Mesenchymal stem cell (in vitro differentiated cells and primary cell): ENCODE data around the gene SLC4A1AP.

Source experiments
- DNase-seq: peaks from one replicate; pipeline ENCODE4 v3.0.0-alpha.2; 2013
- H2AFZ ChIP-seq: one replicate; pipeline ENCODE4 v1.6.1; 2013; ENCODE audit warnings: low read depth, mild to moderate bottlenecking, control low read depth, inconsistent platforms, low read length, moderate library complexity
- H2AK5ac ChIP-seq: 2 replicates; pipeline ENCODE4 v1.6.1; 2013; ENCODE audit warnings: low read length, moderate library complexity, mild to moderate bottlenecking, inconsistent platforms; ENCODE audit not compliant: severe bottlenecking
- H2BK120ac ChIP-seq: one replicate; pipeline ENCODE4 v1.6.1; 2013; ENCODE audit warnings: low read depth, mild to moderate bottlenecking, inconsistent platforms, low read length, moderate library complexity
- H2BK12ac ChIP-seq, 2 experiments: one replicate each; pipeline ENCODE4 v1.6.1; 2013; ENCODE audit warnings: inconsistent platforms in 2 of 2, low read length in 2 of 2, mild to moderate bottlenecking in 2 of 2, moderate library complexity in 2 of 2, control low read depth in 1 of 2
- H2BK15ac ChIP-seq: one replicate; pipeline ENCODE4 v1.6.1; 2013; ENCODE audit warnings: mild to moderate bottlenecking, low read depth, inconsistent platforms; ENCODE audit not compliant: poor library complexity, severe bottlenecking
- H2BK5ac ChIP-seq: 2 replicates; pipeline ENCODE4 v1.6.1; 2013; ENCODE audit warnings: low read depth, mild to moderate bottlenecking, low read length, control low read depth, inconsistent platforms; ENCODE audit not compliant: poor library complexity, severe bottlenecking
- H3K14ac ChIP-seq, 2 experiments: one replicate each; pipeline ENCODE4 v1.6.1; 2013; ENCODE audit warnings: inconsistent platforms in 2 of 2, low read length in 2 of 2, control low read depth in 1 of 2, mild to moderate bottlenecking in 1 of 2, moderate library complexity in 1 of 2
- H3K18ac ChIP-seq, 2 experiments: one replicate each; pipeline ENCODE4 v1.6.1; 2013; ENCODE audit warnings: inconsistent platforms in 2 of 2, low read length in 2 of 2, control low read depth in 1 of 2, low read depth in 1 of 2, mild to moderate bottlenecking in 1 of 2
- H3K23ac ChIP-seq, 2 experiments: one replicate each; pipeline ENCODE4 v1.6.1; 2013; ENCODE audit warnings: inconsistent platforms in 2 of 2, low read length in 2 of 2, mild to moderate bottlenecking in 2 of 2, moderate library complexity in 2 of 2, control low read depth in 1 of 2
- H3K27ac ChIP-seq: 2 replicates; pipeline ENCODE4 v1.5.1; 2013; ENCODE audit warnings: mild to moderate bottlenecking, moderate library complexity, low read length, control low read depth, inconsistent platforms; ENCODE audit not compliant: poor library complexity, severe bottlenecking
- H3K27me3 ChIP-seq, 2 experiments: 2 replicates each; pipeline versions ENCODE4 v1.6.1 to v1.7.0; 2013; ENCODE audit warnings: low read length in 2 of 2, mild to moderate bottlenecking in 2 of 2, moderate library complexity in 2 of 2, control low read depth in 1 of 2, inconsistent platforms in 1 of 2; ENCODE audit not compliant: control insufficient read depth in 1 of 2, insufficient read depth in 1 of 2
- H3K36me3 ChIP-seq, 2 experiments: 2 replicates each; pipeline versions ENCODE4 v1.6.1 to v1.7.0; 2013; ENCODE audit warnings: low read length in 2 of 2, control low read depth in 1 of 2, inconsistent platforms in 1 of 2, low read depth in 1 of 2, mild to moderate bottlenecking in 1 of 2; ENCODE audit not compliant: insufficient read depth in 2 of 2, control insufficient read depth in 1 of 2
- H3K4ac ChIP-seq, 2 experiments: one replicate each; pipeline ENCODE4 v1.6.1; 2013; ENCODE audit warnings: inconsistent platforms in 2 of 2, low read length in 2 of 2, mild to moderate bottlenecking in 2 of 2, moderate library complexity in 2 of 2, control low read depth in 1 of 2, low read depth in 1 of 2
- H3K4me1 ChIP-seq: 2 replicates; pipeline ENCODE4 v1.6.1; 2013; ENCODE audit warnings: low read depth, low read length, control low read depth; ENCODE audit not compliant: control insufficient read depth, insufficient read depth
- H3K4me2 ChIP-seq: 2 replicates; pipeline ENCODE4 v1.6.1; 2013; ENCODE audit warnings: low read length, mild to moderate bottlenecking, inconsistent platforms; ENCODE audit not compliant: poor library complexity, severe bottlenecking
- H3K4me3 ChIP-seq, 2 experiments: 2 replicates each; pipeline versions ENCODE4 v1.5.1 to v1.7.0; 2013; ENCODE audit warnings: low read length in 2 of 2, mild to moderate bottlenecking in 2 of 2, control low read depth in 1 of 2, low read depth in 1 of 2; ENCODE audit not compliant: insufficient read depth in 1 of 2
- H3K79me1 ChIP-seq: replicated peaks from 2 replicates; pipeline ENCODE4 v1.6.1; 2013; ENCODE audit warnings: mild to moderate bottlenecking, control low read depth, low read length, inconsistent platforms; ENCODE audit not compliant: poor library complexity, severe bottlenecking
- H3K9ac ChIP-seq: 2 replicates; pipeline ENCODE4 v1.7.0; 2013; ENCODE audit warnings: mild to moderate bottlenecking, low read length, moderate library complexity
- H3K9me3 ChIP-seq: 2 replicates; pipeline ENCODE4 v1.7.0; 2013; ENCODE audit warnings: mild to moderate bottlenecking, low read length; ENCODE audit not compliant: control insufficient read depth
- H4K8ac ChIP-seq: one replicate; pipeline ENCODE4 v1.6.1; 2013; ENCODE audit warnings: inconsistent platforms, mild to moderate bottlenecking, low read length, moderate library complexity
- H4K91ac ChIP-seq: one replicate; pipeline ENCODE4 v1.6.1; 2013; ENCODE audit warnings: mild to moderate bottlenecking, low read length, inconsistent platforms
- WGBS: methylation state at CpG from one replicate; pipeline ENCODE4 v1.1.7; 2013; ENCODE audit warnings: mixed read lengths; 5-methylcytosine and 5-hydroxymethylcytosine counted together

The SLC4A1AP gene

DNA sequence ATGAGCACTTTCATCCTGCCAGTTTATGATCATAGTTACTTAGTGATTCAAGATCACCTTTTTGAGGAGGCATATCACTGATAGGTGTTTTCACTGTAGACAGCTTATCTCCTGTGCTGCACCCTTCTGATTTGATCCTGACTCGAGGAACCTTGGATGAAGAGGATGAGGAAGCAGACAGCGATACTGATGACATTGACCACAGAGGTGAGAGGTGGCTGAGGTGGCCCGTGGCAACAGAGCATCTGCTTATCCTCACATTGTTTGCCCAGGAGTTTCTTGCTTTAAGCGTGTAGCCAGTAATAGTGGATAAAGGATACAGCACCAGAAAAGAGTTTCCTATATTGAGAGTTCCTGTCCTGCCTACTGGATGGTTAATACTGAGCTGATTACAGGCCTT lies 16.0 kb upstream of the SLC4A1AP start:
- H3K9me3 ChIP-seq: no peaks in the 10 kb centered on the region
- no peak overlapping the region for H3K14ac ChIP-seq
- no peak overlapping the region for H2BK12ac ChIP-seq
- no peak overlapping the region for H2BK15ac ChIP-seq
- no peaks in the 10 kb centered on the region for H3K4me1 ChIP-seq
- no peak overlapping the region for H3K4ac ChIP-seq
- H2AFZ ChIP-seq: no peak overlapping the region
- H2BK120ac ChIP-seq: no peak overlapping the region
- H4K8ac ChIP-seq: no peak overlapping the region
- no peak overlapping the region for H3K23ac ChIP-seq
- no peak for DNase-seq
- H3K27ac ChIP-seq: no peak overlapping the region
- H4K91ac ChIP-seq: no peak overlapping the region
- H3K9ac ChIP-seq: no peak overlapping the region
- H3K36me3 ChIP-seq: peaks cover 24 to 84% of the 10 kb centered on the region in 2 experiments
- H3K27me3 ChIP-seq: no peaks in the 10 kb centered on the region
- H2AK5ac ChIP-seq: no peak overlapping the region
- H2BK5ac ChIP-seq: no peak overlapping the region
- H3K4me3 ChIP-seq: no peak overlapping the region
- no peak overlapping the region for H3K18ac ChIP-seq
- 96% methylated on average over 4 of the region's 4 CpGs for WGBS
- H3K4me2 ChIP-seq: no peak overlapping the region
- peaks cover 9% of the 10 kb centered on the region for H3K79me1 ChIP-seq

DNA sequence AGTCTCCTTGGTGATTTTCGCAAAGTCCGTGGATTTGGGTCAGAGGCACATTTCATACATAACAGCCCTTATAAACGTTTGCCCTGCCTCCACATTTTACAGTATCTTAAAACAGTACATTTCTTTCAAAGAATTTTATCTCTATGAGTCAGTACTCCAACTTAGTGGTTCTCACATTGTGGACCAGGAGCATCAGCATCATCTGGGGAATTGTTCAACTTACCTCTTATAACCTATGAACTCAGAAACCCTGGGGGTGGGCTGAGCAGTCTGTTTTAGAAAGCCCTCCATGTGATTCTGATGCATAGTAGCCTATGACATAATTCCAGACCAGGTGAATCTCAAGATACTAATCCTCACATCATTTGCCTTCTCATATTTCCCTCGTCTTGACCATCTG lies 12.6 kb upstream of the SLC4A1AP start:
- no peak overlapping the region for H3K14ac ChIP-seq
- H2AK5ac ChIP-seq: no peak overlapping the region
- peaks cover 13 to 94% of the 10 kb centered on the region in 2 experiments for H3K36me3 ChIP-seq
- H2BK120ac ChIP-seq: no peak overlapping the region
- WGBS: 91% methylated on average over 3 of the region's 4 CpGs
- no peak overlapping the region for H2BK12ac ChIP-seq
- no peak overlapping the region for H2BK15ac ChIP-seq
- no peak overlapping the region for H3K18ac ChIP-seq
- no peaks in the 10 kb centered on the region for H3K9me3 ChIP-seq
- H3K23ac ChIP-seq: no peak overlapping the region
- no peak overlapping the region for H2AFZ ChIP-seq
- no peak overlapping the region for H2BK5ac ChIP-seq
- peaks cover 6% of the 10 kb centered on the region for H3K79me1 ChIP-seq
- no peak for DNase-seq
- H3K9ac ChIP-seq: no peak overlapping the region
- H3K4me1 ChIP-seq: peaks cover 2% of the 10 kb centered on the region
- no peak overlapping the region for H3K27ac ChIP-seq
- no peak overlapping the region for H3K4me2 ChIP-seq
- no peaks in the 10 kb centered on the region for H3K27me3 ChIP-seq
- H4K8ac ChIP-seq: no peak overlapping the region
- H4K91ac ChIP-seq: no peak overlapping the region
- no peak overlapping the region for H3K4me3 ChIP-seq
- H3K4ac ChIP-seq: no peak overlapping the region

DNA sequence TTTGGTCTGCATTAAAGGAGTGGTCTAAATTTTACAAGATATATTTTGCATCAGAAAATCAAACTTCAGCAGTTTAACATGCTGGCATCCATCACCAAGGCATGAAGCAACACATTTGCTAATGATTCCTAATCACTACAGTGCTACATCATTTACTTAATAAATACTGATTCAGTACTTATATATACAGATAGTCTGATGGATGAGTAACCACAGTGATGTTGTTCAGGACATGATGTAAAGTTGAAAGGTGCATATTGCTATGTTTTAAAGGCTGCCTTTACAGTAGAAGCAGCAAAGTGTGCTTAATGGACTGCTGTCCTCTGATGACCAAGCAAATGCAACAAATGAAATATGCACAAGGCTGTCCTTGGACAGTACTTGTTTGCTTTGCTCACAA lies 11.3 kb upstream of the SLC4A1AP start:
- Histone ChIP-seq H3K4me2 (no peak overlapping the region), H4K91ac (no peak overlapping the region), H2BK120ac (no peak overlapping the region), H2BK12ac (no peak overlapping the region), H3K9me3 (no peaks in the 10 kb centered on the region), H3K79me1 (peaks cover 12% of the 10 kb centered on the region), H3K36me3 (peaks cover 16 to 95% of the 10 kb centered on the region in 2 experiments), H3K4me1 (peaks cover 2% of the 10 kb centered on the region), H2AK5ac (no peak overlapping the region), H2BK5ac (no peak overlapping the region), H3K23ac (no peak overlapping the region), H3K14ac (no peak overlapping the region), H2BK15ac (no peak overlapping the region), H3K27ac (no peak overlapping the region), H3K9ac (no peak overlapping the region), H3K4me3 (no peak overlapping the region), H3K18ac (no peak overlapping the region), H3K27me3 (no peaks in the 10 kb centered on the region), H3K4ac (no peak overlapping the region), H4K8ac (no peak overlapping the region), H2AFZ (no peak overlapping the region)
- DNase-seq: no peak

DNA sequence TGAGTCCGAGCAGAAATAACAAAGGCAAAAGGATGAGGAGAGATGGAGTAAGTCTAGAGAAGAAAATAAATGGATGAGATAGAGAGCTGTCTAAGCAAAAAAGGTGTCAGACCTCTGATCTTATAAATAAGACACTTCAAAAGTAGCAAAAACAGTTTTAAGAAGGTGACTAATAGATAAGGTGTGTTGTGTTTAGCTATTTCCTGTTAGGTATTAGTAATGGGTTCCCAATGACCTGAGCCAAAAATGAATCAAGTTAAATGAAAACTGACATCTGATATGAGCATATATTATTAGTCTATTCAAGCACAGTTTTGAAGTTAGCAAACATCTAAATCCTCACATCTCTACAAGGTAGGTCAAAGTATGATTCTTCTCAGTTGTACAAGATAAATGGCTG lies 10.9 kb upstream of the SLC4A1AP start:
- no peak overlapping the region for H3K14ac ChIP-seq
- H3K9ac ChIP-seq: no peak overlapping the region
- H3K36me3 ChIP-seq: peaks cover 16 to 95% of the 10 kb centered on the region in 2 experiments
- H3K27me3 ChIP-seq: no peaks in the 10 kb centered on the region
- H3K79me1 ChIP-seq: peaks cover 15% of the 10 kb centered on the region
- H2AFZ ChIP-seq: no peak overlapping the region
- H3K4ac ChIP-seq: no peak overlapping the region
- no peak overlapping the region for H4K91ac ChIP-seq
- H4K8ac ChIP-seq: no peak overlapping the region
- H2BK12ac ChIP-seq: no peak overlapping the region
- no peak overlapping the region for H3K27ac ChIP-seq
- no peak overlapping the region for H2BK15ac ChIP-seq
- H3K4me3 ChIP-seq: no peak overlapping the region
- no peak for DNase-seq
- no peak overlapping the region for H3K18ac ChIP-seq
- H3K9me3 ChIP-seq: no peaks in the 10 kb centered on the region
- H2BK120ac ChIP-seq: no peak overlapping the region
- 100% methylated on average over 1 of the region's 1 CpG for WGBS
- H2BK5ac ChIP-seq: no peak overlapping the region
- H3K4me1 ChIP-seq: peaks cover 2% of the 10 kb centered on the region
- H2AK5ac ChIP-seq: no peak overlapping the region
- H3K23ac ChIP-seq: no peak overlapping the region
- H3K4me2 ChIP-seq: no peak overlapping the region
